Breast epithelium (tissue), 4 donors: ENCODE results near the gene IFIT1. TPM values are rescaled to one million over a fixed set of nuclear protein-coding genes. Genes with fewer than 3 reads are reported as not detected.

ENCODE experiments used
- DNase-seq, 2 donors: peaks; one replicate each; pipeline ENCODE4 v3.0.0-alpha.2; 2019; ENCODE audit warnings: low spot score in 2 of 2
- H3K27ac ChIP-seq, 2 donors: fragments of 200-600 bp; sonication (generic) in 1 of 2; one replicate each; pipeline ENCODE4 v1.5.1; 2016 to 2019; ENCODE audit warnings: mild to moderate bottlenecking in 1 of 2
- H3K27me3 ChIP-seq, 2 donors: fragments of 200-600 bp; sonication (generic) in 1 of 2; one replicate each; pipeline versions ENCODE4 v1.5.1 to v1.6.0; 2017 to 2019; ENCODE audit warnings: control low read depth in 1 of 2, mild to moderate bottlenecking in 1 of 2
- H3K36me3 ChIP-seq: fragments of 200-600 bp; one replicate; pipeline ENCODE4 v1.5.1; 2019
- H3K4me1 ChIP-seq, 2 donors: fragments of 200-600 bp; sonication (generic); one replicate each; pipeline ENCODE4 v1.5.1; 2016 to 2019; ENCODE audit warnings: control low read depth in 1 of 2
- H3K4me3 ChIP-seq, 3 donors: fragments of 200-600 bp; sonication (generic); 1 replicate in 2 of 3; 2 replicates in 1 of 3; pipeline ENCODE4 v1.5.1; 2016 to 2019; ENCODE audit warnings: mild to moderate bottlenecking in 3 of 3, moderate library complexity in 2 of 3
- H3K9me3 ChIP-seq, 2 donors: fragments of 200-600 bp; sonication (generic) in 1 of 2; one replicate each; pipeline ENCODE4 v1.5.1; 2016 to 2019; ENCODE audit warnings: control low read depth in 1 of 2
- POLR2A ChIP-seq: fragments of 450-650 bp; IDR thresholded peaks from one replicate; pipeline ENCODE4 v1.6.1; 2016; ENCODE audit warnings: antibody characterized with exemption, mild to moderate bottlenecking, moderate library complexity
- POLR2AphosphoS5 ChIP-seq, 3 donors: sonication (generic); formaldehyde crosslinking; IDR thresholded peaks; one replicate each; pipeline ENCODE4 v1.6.1; 2017; ENCODE audit warnings: antibody characterized with exemption in 3 of 3
- intact Hi-C: fragments of 100-400 bp; cut with DNase I; formaldehyde crosslinking; loops from one replicate; pipeline ENCODE4 v1.15.1; 2023; ENCODE audit warnings: low total_unique reads
- total RNA-seq, 3 donors: library from RNA; depleted of rRNA; stranded (reverse); fragments of >200 nt; gene quantifications; one replicate each; pipeline ENCODE4 v1.1.0, GENCODE V29; 2016
- TF ChIP-seq, protein P1 (sequence below), 3 donors: fragments of 450-650 bp; IDR thresholded peaks; one replicate each; pipeline ENCODE4 v1.5.1; 2016 to 2017; ENCODE audit warnings: antibody characterized with exemption in 3 of 3, mild to moderate bottlenecking in 3 of 3, moderate library complexity in 3 of 3

IFIT1 gene
- 10 to 100 TPM; 10.2 to 13.9 (median 11.4) TPM for total RNA-seq

- Histone ChIP-seq H3K36me3 (no peaks in the 10 kb centered on the region), H3K4me1 (no peaks in the 10 kb centered on the region), H3K9me3 (no peaks in the 10 kb centered on the region), H3K4me3 (peak within 1 kb of the TSS; percentile 50 to 73 (median 58)), H3K27ac (peak within 1 kb of the TSS; percentile 75 to 85), H3K27me3 (no peaks in the 10 kb centered on the region)
- peak in 1 of 2 donors; percentile 38 for DNase-seq
- TF ChIP-seq, protein P1, sequence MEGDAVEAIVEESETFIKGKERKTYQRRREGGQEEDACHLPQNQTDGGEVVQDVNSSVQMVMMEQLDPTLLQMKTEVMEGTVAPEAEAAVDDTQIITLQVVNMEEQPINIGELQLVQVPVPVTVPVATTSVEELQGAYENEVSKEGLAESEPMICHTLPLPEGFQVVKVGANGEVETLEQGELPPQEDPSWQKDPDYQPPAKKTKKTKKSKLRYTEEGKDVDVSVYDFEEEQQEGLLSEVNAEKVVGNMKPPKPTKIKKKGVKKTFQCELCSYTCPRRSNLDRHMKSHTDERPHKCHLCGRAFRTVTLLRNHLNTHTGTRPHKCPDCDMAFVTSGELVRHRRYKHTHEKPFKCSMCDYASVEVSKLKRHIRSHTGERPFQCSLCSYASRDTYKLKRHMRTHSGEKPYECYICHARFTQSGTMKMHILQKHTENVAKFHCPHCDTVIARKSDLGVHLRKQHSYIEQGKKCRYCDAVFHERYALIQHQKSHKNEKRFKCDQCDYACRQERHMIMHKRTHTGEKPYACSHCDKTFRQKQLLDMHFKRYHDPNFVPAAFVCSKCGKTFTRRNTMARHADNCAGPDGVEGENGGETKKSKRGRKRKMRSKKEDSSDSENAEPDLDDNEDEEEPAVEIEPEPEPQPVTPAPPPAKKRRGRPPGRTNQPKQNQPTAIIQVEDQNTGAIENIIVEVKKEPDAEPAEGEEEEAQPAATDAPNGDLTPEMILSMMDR (IDR thresholded peaks at IDR 0.05) = no peak
- TF ChIP-seq POLR2AphosphoS5 (IDR thresholded peaks at IDR 0.05) (peak in 1 of 3 donors; percentile 35), POLR2A (no peak)
- intact Hi-C loops = no loop called here
These were observed at the start of gene IFIT1 for GRCh38 chr10:89391907-89392756. Gene IFIT1, plus strand, starts transcription at chr10:89392623. Its CDS starts 90 bp downstream, at chr10:89392713.

DNA sequence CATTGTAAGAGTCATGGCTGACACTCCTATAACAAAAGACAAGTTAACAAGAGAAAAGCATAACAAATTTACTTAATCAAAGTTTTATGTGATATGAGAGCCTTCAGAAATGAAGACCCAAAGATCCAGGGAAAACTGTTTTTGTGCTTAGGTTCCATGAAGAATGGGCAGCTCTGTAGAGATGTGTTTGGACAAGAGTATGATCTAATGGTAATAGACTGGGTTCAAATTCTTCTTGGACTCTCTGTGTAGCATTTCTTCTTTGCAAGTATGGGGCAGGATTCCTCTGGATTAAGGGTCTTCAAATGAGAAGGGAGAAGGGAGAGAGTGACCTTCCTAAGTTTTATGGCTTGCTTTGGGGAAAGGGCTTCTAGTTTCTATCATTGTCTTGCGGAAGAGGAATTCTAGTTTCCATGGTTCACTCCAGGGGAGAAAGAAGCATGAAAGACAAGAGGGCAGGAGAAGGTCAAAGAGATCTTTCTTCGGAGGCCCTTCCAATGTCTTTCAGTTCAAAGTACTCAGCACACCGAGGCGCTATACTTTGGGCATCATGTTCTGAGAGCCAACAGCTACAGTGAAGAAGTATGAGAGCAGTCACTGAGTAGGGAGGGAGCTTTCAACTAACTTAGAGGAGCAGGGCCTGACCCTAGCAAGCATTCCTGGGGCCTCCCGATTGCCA lies 49.2 kb upstream of the IFIT1 start:
- Histone ChIP-seq H3K36me3 (no peaks in the 10 kb centered on the region), H3K27ac (no peak overlapping the region), H3K4me1 (peaks cover 0 to 2% of the 10 kb centered on the region in 2 donors), H3K9me3 (no peaks in the 10 kb centered on the region), H3K4me3 (no peak overlapping the region), H3K27me3 (no peaks in the 10 kb centered on the region)
- TF ChIP-seq POLR2AphosphoS5 (IDR thresholded peaks at IDR 0.05) (no peak), POLR2A (no peak)
- TF ChIP-seq, protein P1 (IDR thresholded peaks at IDR 0.05) = no peak
- no peak for DNase-seq
- intact Hi-C loops = no loop called here

GRCh38 chr10:89344156-89344555 lies 48.3 kb upstream of the IFIT1 start:
- Histone ChIP-seq H3K27ac (no peak overlapping the region), H3K27me3 (no peaks in the 10 kb centered on the region), H3K4me1 (peaks cover 0 to 2% of the 10 kb centered on the region in 2 donors), H3K36me3 (no peaks in the 10 kb centered on the region), H3K9me3 (no peaks in the 10 kb centered on the region), H3K4me3 (no peak overlapping the region)
- intact Hi-C loops = no loop called here
- DNase-seq = no peak
- TF ChIP-seq POLR2A (no peak), POLR2AphosphoS5 (IDR thresholded peaks at IDR 0.05) (no peak)
- TF ChIP-seq, protein P1 (IDR thresholded peaks at IDR 0.05) = no peak

DNA sequence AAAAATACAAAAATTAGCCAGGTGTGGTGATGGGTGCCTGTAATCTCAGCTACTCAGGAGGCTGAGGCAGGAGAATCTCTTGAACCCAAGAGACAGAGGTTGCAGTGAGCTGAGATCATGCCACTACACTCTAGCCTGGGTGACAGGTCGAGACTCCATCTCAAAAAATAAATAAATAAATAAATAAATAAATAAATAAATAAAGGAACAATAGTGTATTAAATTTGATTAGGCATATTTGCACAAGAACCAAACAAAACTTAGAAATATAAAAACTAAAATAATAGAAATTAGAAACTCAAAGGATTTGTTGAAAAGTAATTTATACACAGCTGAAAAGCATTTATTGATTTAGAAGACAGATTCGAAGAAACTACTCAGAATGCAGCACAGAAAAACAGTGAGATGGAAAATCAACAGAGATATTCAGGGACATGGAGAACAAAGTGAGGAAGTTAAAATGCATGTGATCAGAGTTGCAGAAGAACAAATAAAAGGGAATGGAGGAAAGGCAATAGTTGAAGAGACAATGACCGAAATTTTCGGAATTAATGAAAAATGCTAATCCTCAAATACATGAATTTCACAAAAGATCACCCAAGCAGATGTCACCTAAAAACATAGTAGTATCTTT lies 46.9 kb upstream of the IFIT1 start:
- intact Hi-C loops = no loop called here
- H3K4me3 ChIP-seq = no peak overlapping the region

More for the DNA sequence above, 46.9 kb upstream of the IFIT1 start:
- Histone ChIP-seq H3K27ac (no peak overlapping the region), H3K36me3 (no peaks in the 10 kb centered on the region), H3K4me1 (peaks cover 0 to 2% of the 10 kb centered on the region in 2 donors), H3K27me3 (no peaks in the 10 kb centered on the region), H3K9me3 (no peaks in the 10 kb centered on the region)
- no peak for DNase-seq
- TF ChIP-seq POLR2A = no peak
- no peak for TF ChIP-seq POLR2AphosphoS5 (IDR thresholded peaks at IDR 0.05)
- TF ChIP-seq, protein P1 (IDR thresholded peaks at IDR 0.05) = no peak
